ENCODE results near the gene SSTR5.

GRCh38 chr16:1042049-1042744 lies 30.4 kb upstream of the SSTR5 start:
- TF ChIP-seq POLR2A (IDR thresholded peaks at IDR 0.05; ENCODE audit: low read depth, low read length), result no peak
- TF ChIP-seq POLR2AphosphoS5 (IDR thresholded peaks at IDR 0.05; ENCODE audit: low read depth, low read length), result no peak
